HepG2 (cell line): ENCODE measurements around the gene TTK. TPM values are rescaled to one million over a fixed set of nuclear protein-coding genes. Genes with fewer than 3 reads are reported as not detected.
A peak's percentile ranks its signal among the peaks of the same experiment; 100 is the strongest.

ENCODE experiments used
- ATAD3A ChIP-seq: sonication (generic); formaldehyde crosslinking; IDR thresholded peaks from 2 replicates; pipeline ENCODE4 v1.4.0; 2020; ENCODE audit warnings: missing genetic modification reagents
- CBFB ChIP-seq: sonication (generic); formaldehyde crosslinking; IDR thresholded peaks from 2 replicates; pipeline ENCODE4 v1.4.0; 2020; ENCODE audit warnings: missing genetic modification reagents
- FOXO1 ChIP-seq: sonication (generic); formaldehyde crosslinking; IDR thresholded peaks from 2 replicates; pipeline ENCODE4 v1.4.0; 2020; ENCODE audit warnings: missing genetic modification reagents
- GZF1 ChIP-seq: sonication (generic); formaldehyde crosslinking; IDR thresholded peaks from 2 replicates; pipeline ENCODE4 v1.5.1; 2020; ENCODE audit warnings: mild to moderate bottlenecking, missing genetic modification reagents
- ISL2 ChIP-seq: sonication (generic); formaldehyde crosslinking; IDR thresholded peaks from 2 replicates; pipeline ENCODE4 v1.5.0; 2020; ENCODE audit warnings: missing genetic modification reagents
- MAFG ChIP-seq: sonication (generic); formaldehyde crosslinking; IDR thresholded peaks from 2 replicates; pipeline ENCODE4 v1.5.1; 2020; ENCODE audit warnings: mild to moderate bottlenecking, missing genetic modification reagents
- MTA1 ChIP-seq: sonication (generic); formaldehyde crosslinking; IDR thresholded peaks from 2 replicates; pipeline ENCODE4 v1.4.0; 2020; ENCODE audit warnings: missing genetic modification reagents, mild to moderate bottlenecking, borderline replicate concordance
- RELA ChIP-seq: sonication (generic); formaldehyde crosslinking; IDR thresholded peaks from 2 replicates; pipeline ENCODE4 v1.4.0; 2020; ENCODE audit warnings: missing genetic modification reagents
- SKI ChIP-seq: fragments of 450-650 bp; IDR thresholded peaks from one replicate; pipeline ENCODE4 v1.6.1; 2018; ENCODE audit warnings: mild to moderate bottlenecking; ENCODE audit not compliant: partially characterized antibody
- SRF ChIP-seq: IDR thresholded peaks from 2 replicates; pipeline ENCODE4 v1.6.1; 2011; ENCODE audit warnings: mild to moderate bottlenecking, low read depth, low read length, moderate library complexity
- SRY ChIP-seq: sonication (generic); formaldehyde crosslinking; IDR thresholded peaks from 2 replicates; pipeline ENCODE4 v1.8.0; 2022; ENCODE audit warnings: mild to moderate bottlenecking, missing genetic modification reagents
- THAP11 ChIP-seq: IDR thresholded peaks from 2 replicates; pipeline ENCODE4 v1.6.1; 2016; ENCODE audit warnings: missing biosample characterization, missing genetic modification reagents
- YY1 ChIP-seq: IDR thresholded peaks from 2 replicates; pipeline ENCODE4 v1.6.1; 2011; ENCODE audit warnings: low read length, low read depth, moderate library complexity, mild to moderate bottlenecking; ENCODE audit not compliant: insufficient read depth, insufficient replicate concordance
- ZNF251 ChIP-seq: sonication (generic); formaldehyde crosslinking; IDR thresholded peaks from 2 replicates; pipeline ENCODE4 v1.9.0; 2021; ENCODE audit warnings: mild to moderate bottlenecking, missing genetic modification reagents
- ZNF503 ChIP-seq: sonication (generic); formaldehyde crosslinking; IDR thresholded peaks from 2 replicates; pipeline ENCODE4 v1.4.0; 2020; ENCODE audit warnings: missing genetic modification reagents
- ZNF660 ChIP-seq: sonication (generic); formaldehyde crosslinking; IDR thresholded peaks from 2 replicates; pipeline ENCODE4 v1.5.1; 2020; ENCODE audit warnings: mild to moderate bottlenecking, low read depth, missing genetic modification reagents, borderline replicate concordance
- ZNF839 ChIP-seq: sonication (generic); formaldehyde crosslinking; IDR thresholded peaks from 2 replicates; pipeline ENCODE4 v1.4.0; 2020; ENCODE audit warnings: missing genetic modification reagents, mild to moderate bottlenecking, borderline replicate concordance
- polyA plus RNA-seq, 8 experiments: library from polyadenylated mRNA; depleted of rRNA in 3 of 8; stranded (reverse) in 7 of 8; unstranded in 1 of 8; fragments of >200 nt; fragmentation: Illumina TruSeq in 4 of 8; extraction: Trizol in 4 of 8; gene quantifications; 2 replicates each; pipeline versions ENCODE4 v1.2.1 to v1.2.3, GENCODE V29; 2011 to 2016; ENCODE audit warnings: low read depth in 4 of 8, missing spikeins in 1 of 8, mixed read lengths in 1 of 8; ENCODE audit not compliant: insufficient read depth in 1 of 8
- total RNA-seq, 5 experiments: library from RNA; depleted of rRNA; stranded (reverse); fragments of >200 nt; fragmentation: Illumina TruSeq; extraction: Trizol; gene quantifications; 2 replicates each; pipeline ENCODE4 v1.2.3, GENCODE V29; 2016; ENCODE audit warnings: low read depth in 1 of 5
- TF ChIP-seq, protein P1 (sequence below): sonication (generic); formaldehyde crosslinking; IDR thresholded peaks from 2 replicates; pipeline ENCODE4 v1.8.1; 2023; ENCODE audit warnings: missing genetic modification reagents, inconsistent platforms, borderline replicate concordance
- TF ChIP-seq, protein P2 (sequence below): IDR thresholded peaks from 2 replicates; pipeline ENCODE4 v1.6.1; 2012; ENCODE audit warnings: inconsistent platforms
- TF ChIP-seq, protein P3 (sequence below): sonication (generic); formaldehyde crosslinking; IDR thresholded peaks from 2 replicates; pipeline ENCODE4 v1.5.0; 2020; ENCODE audit warnings: mild to moderate bottlenecking, missing genetic modification reagents, borderline replicate concordance
- TF ChIP-seq, protein P4 (sequence below): sonication (generic); formaldehyde crosslinking; IDR thresholded peaks from 2 replicates; pipeline ENCODE4 v1.8.0; 2022; ENCODE audit warnings: mild to moderate bottlenecking, missing genetic modification reagents

The TTK gene
- total and polyA plus RNA-seq, 2 of the 13 experiments (the other 11 are each of a cell fraction or from before 2014, with no cell fraction given): 8.6 to 33.2 TPM

- TF ChIP-seq SKI (no peak), ZNF251 (CRISPR knock-in tag) (no peak), GZF1 (CRISPR knock-in tag) (no peak), SRF (no peak), SRY (no peak; the same call in 1 of the 2 replicates), MTA1 (CRISPR knock-in tag) (no peak), RELA (CRISPR knock-in tag) (no peak), ZNF660 (CRISPR knock-in tag) (no peak), ZNF503 (CRISPR knock-in tag) (no peak), ISL2 (0 out of 2 replicates have a peak, but pooled peaks have one; percentile 33), FOXO1 (CRISPR knock-in tag) (no peak), YY1 (peak; percentile 59), ZNF839 (CRISPR knock-in tag) (no peak), THAP11 (CRISPR knock-in tag) (peak; percentile 69), CBFB (CRISPR knock-in tag) (no peak; the same call in 1 of the 2 replicates), MAFG (no peak), ATAD3A (no peak)
- TF ChIP-seq, protein P1, sequence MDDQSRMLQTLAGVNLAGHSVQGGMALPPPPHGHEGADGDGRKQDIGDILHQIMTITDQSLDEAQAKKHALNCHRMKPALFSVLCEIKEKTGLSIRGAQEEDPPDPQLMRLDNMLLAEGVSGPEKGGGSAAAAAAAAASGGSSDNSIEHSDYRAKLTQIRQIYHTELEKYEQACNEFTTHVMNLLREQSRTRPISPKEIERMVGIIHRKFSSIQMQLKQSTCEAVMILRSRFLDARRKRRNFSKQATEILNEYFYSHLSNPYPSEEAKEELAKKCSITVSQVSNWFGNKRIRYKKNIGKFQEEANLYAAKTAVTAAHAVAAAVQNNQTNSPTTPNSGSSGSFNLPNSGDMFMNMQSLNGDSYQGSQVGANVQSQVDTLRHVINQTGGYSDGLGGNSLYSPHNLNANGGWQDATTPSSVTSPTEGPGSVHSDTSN (CRISPR knock-in tag): no peak
- TF ChIP-seq, protein P2, sequence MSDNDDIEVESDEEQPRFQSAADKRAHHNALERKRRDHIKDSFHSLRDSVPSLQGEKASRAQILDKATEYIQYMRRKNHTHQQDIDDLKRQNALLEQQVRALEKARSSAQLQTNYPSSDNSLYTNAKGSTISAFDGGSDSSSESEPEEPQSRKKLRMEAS: no peak
- TF ChIP-seq, protein P3, sequence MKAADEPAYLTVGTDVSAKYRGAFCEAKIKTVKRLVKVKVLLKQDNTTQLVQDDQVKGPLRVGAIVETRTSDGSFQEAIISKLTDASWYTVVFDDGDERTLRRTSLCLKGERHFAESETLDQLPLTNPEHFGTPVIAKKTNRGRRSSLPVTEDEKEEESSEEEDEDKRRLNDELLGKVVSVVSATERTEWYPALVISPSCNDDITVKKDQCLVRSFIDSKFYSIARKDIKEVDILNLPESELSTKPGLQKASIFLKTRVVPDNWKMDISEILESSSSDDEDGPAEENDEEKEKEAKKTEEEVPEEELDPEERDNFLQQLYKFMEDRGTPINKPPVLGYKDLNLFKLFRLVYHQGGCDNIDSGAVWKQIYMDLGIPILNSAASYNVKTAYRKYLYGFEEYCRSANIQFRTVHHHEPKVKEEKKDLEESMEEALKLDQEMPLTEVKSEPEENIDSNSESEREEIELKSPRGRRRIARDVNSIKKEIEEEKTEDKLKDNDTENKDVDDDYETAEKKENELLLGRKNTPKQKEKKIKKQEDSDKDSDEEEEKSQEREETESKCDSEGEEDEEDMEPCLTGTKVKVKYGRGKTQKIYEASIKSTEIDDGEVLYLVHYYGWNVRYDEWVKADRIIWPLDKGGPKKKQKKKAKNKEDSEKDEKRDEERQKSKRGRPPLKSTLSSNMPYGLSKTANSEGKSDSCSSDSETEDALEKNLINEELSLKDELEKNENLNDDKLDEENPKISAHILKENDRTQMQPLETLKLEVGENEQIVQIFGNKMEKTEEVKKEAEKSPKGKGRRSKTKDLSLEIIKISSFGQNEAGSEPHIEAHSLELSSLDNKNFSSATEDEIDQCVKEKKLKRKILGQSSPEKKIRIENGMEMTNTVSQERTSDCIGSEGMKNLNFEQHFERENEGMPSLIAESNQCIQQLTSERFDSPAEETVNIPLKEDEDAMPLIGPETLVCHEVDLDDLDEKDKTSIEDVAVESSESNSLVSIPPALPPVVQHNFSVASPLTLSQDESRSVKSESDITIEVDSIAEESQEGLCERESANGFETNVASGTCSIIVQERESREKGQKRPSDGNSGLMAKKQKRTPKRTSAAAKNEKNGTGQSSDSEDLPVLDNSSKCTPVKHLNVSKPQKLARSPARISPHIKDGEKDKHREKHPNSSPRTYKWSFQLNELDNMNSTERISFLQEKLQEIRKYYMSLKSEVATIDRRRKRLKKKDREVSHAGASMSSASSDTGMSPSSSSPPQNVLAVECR: peak; percentile 99
- TF ChIP-seq, protein P4, sequence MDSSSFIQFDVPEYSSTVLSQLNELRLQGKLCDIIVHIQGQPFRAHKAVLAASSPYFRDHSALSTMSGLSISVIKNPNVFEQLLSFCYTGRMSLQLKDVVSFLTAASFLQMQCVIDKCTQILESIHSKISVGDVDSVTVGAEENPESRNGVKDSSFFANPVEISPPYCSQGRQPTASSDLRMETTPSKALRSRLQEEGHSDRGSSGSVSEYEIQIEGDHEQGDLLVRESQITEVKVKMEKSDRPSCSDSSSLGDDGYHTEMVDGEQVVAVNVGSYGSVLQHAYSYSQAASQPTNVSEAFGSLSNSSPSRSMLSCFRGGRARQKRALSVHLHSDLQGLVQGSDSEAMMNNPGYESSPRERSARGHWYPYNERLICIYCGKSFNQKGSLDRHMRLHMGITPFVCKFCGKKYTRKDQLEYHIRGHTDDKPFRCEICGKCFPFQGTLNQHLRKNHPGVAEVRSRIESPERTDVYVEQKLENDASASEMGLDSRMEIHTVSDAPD (CRISPR knock-in tag): 0 out of 2 replicates have a peak, but pooled peaks have one; percentile 23
These were observed at the start of gene TTK (continued) for GRCh38 chr6:80004173-80005072.
